Measurements from ENCODE around the gene HFM1. TPM values are rescaled to one million over a fixed set of nuclear protein-coding genes. Genes with fewer than 3 reads are reported as not detected.

Gene HFM1
- total and polyA plus RNA-seq, 8 donors, result 0.40 to 16.5 (median 0.44) TPM; not detected in 4

GRCh38 chr1:91346824-91347223 lies 57.8 kb downstream of the HFM1 start:
- Histone ChIP-seq H3K27ac (no peak overlapping the region), H3K4me3 (no peak overlapping the region), H3K27me3 (no peaks in the 10 kb centered on the region), H3K9me3 (no peaks in the 10 kb centered on the region), H3K36me3 (no peaks in the 10 kb centered on the region), H3K4me1 (no peaks in the 10 kb centered on the region)
- intact Hi-C loops (cut with DNase I; ENCODE audit: low total_unique reads), result no loop called here
- 82 to 92% (median 89%) methylated on average over 3 of the region's 3 CpGs for WGBS, 5 donors
- no peak for DNase-seq
- no peak for TF ChIP-seq CTCF (IDR thresholded peaks at IDR 0.05)
- TF ChIP-seq POLR2AphosphoS5 (IDR thresholded peaks at IDR 0.05), result no peak
- no peak for TF ChIP-seq POLR2A (IDR thresholded peaks at IDR 0.05)
- TF ChIP-seq EP300 (IDR thresholded peaks at IDR 0.05), result no peak

GRCh38 chr1:91345395-91346005 lies 59.1 kb downstream of the HFM1 start:
- H3K27me3 ChIP-seq, result no peaks in the 10 kb centered on the region
- H3K9me3 ChIP-seq, result no peaks in the 10 kb centered on the region
- 49 to 60% (median 57%) methylated on average over 4 of the region's 4 CpGs for WGBS, 5 donors
- H3K36me3 ChIP-seq, result no peaks in the 10 kb centered on the region
- H3K4me1 ChIP-seq, result no peaks in the 10 kb centered on the region
- peak in 1 of 2 donors; percentile 23 for DNase-seq
- no peak overlapping the region for H3K27ac ChIP-seq
- intact Hi-C loops (cut with DNase I; ENCODE audit: low total_unique reads), result no loop called here
- TF ChIP-seq POLR2A (IDR thresholded peaks at IDR 0.05), result no peak
- TF ChIP-seq POLR2AphosphoS5 (IDR thresholded peaks at IDR 0.05), result no peak
- TF ChIP-seq EP300 (IDR thresholded peaks at IDR 0.05), result no peak
- no peak for TF ChIP-seq CTCF (IDR thresholded peaks at IDR 0.05)
- H3K4me3 ChIP-seq, result no peak overlapping the region

GRCh38 chr1:91338501-91338900 lies 66.1 kb downstream of the HFM1 start:
- 86 to 97% (median 95%) methylated on average over 6 to 7 of the region's 7 CpGs for WGBS, 5 donors
- Histone ChIP-seq H3K27ac (no peak overlapping the region), H3K4me1 (no peaks in the 10 kb centered on the region), H3K27me3 (peaks cover 0 to 6% (median 0%) of the 10 kb centered on the region in 3 donors), H3K36me3 (no peaks in the 10 kb centered on the region), H3K4me3 (no peak overlapping the region), H3K9me3 (no peaks in the 10 kb centered on the region)
- DNase-seq, result no peak
- intact Hi-C loops (cut with DNase I; ENCODE audit: low total_unique reads), result no loop called here
- no peak for TF ChIP-seq CTCF (IDR thresholded peaks at IDR 0.05)
- TF ChIP-seq EP300 (IDR thresholded peaks at IDR 0.05), result no peak
- no peak for TF ChIP-seq POLR2AphosphoS5 (IDR thresholded peaks at IDR 0.05)
- no peak for TF ChIP-seq POLR2A (IDR thresholded peaks at IDR 0.05)

- H3K9me3 ChIP-seq, result peaks cover 0 to 10% (median 4%) of the 10 kb centered on the region in 4 donors
- H3K27ac ChIP-seq, result no peak overlapping the region
- H3K36me3 ChIP-seq, result no peaks in the 10 kb centered on the region
- intact Hi-C loops (cut with DNase I; ENCODE audit: low total_unique reads), result no loop called here
- TF ChIP-seq EP300 (IDR thresholded peaks at IDR 0.05) (no peak), CTCF (IDR thresholded peaks at IDR 0.05) (no peak), POLR2AphosphoS5 (IDR thresholded peaks at IDR 0.05) (no peak), POLR2A (IDR thresholded peaks at IDR 0.05) (no peak)
- DNase-seq, result no peak
- no peaks in the 10 kb centered on the region for H3K4me1 ChIP-seq
- no peak overlapping the region for H3K4me3 ChIP-seq
- 50 to 65% (median 51%) methylated on average over 2 of the region's 2 CpGs for WGBS, 5 donors
- H3K27me3 ChIP-seq, result peaks cover 0 to 6% (median 0%) of the 10 kb centered on the region in 3 donors
These were observed 69.0 kb downstream of the HFM1 start for GRCh38 chr1:91335603-91336002.
